ENCODE measurements around the gene KCNK4.

KCNK4 gene

DNA sequence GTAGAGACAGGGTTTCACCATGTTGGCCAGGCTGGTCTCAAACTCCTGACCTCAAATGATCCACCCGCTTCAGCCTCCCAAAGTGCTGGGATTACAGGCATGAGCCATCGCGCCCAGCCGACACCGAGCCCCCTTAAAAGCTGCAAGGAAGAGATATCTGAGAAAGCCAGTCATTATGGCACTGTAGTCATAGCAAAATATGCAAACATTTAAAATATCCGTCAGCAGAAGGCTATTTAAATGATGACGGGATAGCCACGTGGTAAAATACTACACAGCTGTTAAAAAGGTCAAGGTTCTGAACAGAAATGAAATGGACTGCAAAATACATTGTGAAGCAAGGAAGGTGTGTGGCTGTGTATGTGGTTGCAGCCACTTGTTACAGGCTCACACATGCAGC lies 42.5 kb downstream of the KCNK4 start:
- H3K4me3 ChIP-seq (ENCODE audit: low read depth, low read length): no peak overlapping the region
- TF ChIP-seq, protein P1, sequence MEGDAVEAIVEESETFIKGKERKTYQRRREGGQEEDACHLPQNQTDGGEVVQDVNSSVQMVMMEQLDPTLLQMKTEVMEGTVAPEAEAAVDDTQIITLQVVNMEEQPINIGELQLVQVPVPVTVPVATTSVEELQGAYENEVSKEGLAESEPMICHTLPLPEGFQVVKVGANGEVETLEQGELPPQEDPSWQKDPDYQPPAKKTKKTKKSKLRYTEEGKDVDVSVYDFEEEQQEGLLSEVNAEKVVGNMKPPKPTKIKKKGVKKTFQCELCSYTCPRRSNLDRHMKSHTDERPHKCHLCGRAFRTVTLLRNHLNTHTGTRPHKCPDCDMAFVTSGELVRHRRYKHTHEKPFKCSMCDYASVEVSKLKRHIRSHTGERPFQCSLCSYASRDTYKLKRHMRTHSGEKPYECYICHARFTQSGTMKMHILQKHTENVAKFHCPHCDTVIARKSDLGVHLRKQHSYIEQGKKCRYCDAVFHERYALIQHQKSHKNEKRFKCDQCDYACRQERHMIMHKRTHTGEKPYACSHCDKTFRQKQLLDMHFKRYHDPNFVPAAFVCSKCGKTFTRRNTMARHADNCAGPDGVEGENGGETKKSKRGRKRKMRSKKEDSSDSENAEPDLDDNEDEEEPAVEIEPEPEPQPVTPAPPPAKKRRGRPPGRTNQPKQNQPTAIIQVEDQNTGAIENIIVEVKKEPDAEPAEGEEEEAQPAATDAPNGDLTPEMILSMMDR (IDR thresholded peaks at IDR 0.05; ENCODE audit: insufficient read depth, low read length, missing control alignments): no peak
- no peak for DNase-seq (ENCODE audit: low read depth, low spot score)
- CTCF ChIA-PET: interaction anchor here (2.6 to 21.8 kb wide), 5 partner anchors 11 to 129 kb away, joined by 15 to 414 read pairs (median 25); partner anchors contain the start of genes CATSPERZ, ESRRA, PRDX5 and RPS6KA4
- POLR2A ChIA-PET: no interaction called here

DNA sequence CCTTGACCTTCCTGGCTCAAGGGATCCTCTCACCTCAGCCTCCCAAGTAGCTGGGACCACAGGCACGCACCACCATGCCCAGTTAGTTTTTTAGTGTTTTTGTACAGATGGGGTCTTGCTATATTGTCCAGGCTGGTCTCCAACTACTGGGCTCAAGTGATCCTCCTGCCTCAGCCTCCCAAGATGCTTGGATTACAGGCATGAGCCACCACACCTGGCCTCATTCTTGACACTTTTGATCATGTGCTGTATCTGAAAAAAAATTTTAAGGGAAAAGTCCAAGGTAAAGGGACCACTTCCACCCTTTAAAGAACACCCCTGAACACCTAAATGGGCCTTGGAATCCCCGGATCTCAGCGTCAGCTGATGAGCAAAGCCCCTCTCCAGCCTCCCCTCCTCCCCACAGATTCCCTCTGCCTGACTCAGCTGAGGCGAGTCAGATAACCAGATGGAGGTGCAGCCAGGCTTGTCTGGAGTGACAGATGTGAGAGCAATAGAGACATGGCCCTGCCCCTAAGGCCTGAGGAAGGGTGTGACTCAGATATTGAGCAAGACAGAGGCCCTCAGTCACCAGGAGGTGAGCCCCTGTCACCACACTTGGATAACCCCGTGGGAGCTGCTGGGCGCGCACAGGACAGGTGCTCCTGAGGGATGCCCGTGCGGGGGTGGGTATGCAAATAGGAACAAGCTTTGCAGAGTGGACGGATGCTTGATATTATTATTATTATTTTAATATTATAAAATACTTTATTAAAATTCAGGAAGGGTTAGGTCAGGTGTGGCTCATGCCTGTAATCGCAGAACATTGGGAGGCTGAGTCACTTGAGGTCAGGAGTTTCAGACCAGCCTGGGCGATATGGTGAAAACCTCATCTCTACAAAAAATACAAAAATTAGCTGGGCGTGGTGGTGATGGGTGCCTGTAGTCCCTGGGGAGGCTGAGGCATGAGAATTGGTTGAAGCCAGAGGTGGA lies 43.9 kb downstream of the KCNK4 start:
- peak; percentile 58 for DNase-seq (ENCODE audit: low read depth, low spot score)
- ChIA-PET CTCF (interaction anchor here (0.6 to 21.8 kb wide), 5 partner anchors 12 to 318 kb away, joined by 3 to 414 read pairs (median 20); partner anchors contain the start of gene RPS6KA4), POLR2A (no interaction called here)
- H3K4me3 ChIP-seq (ENCODE audit: low read depth, low read length): no peak overlapping the region
- TF ChIP-seq, protein P1 (IDR thresholded peaks at IDR 0.05; ENCODE audit: insufficient read depth, low read length, missing control alignments): no peak

GRCh38 chr11:64337538-64338249 lies 46.6 kb downstream of the KCNK4 start:
- POLR2A ChIA-PET: no interaction called here
- no peak overlapping the region for H3K4me3 ChIP-seq (ENCODE audit: low read depth, low read length)
- DNase-seq (ENCODE audit: low read depth, low spot score): no peak
- CTCF ChIA-PET: interaction anchor here (1.5 to 21.8 kb wide), 4 partner anchors 13 to 37 kb away, joined by 4 to 414 read pairs (median 14); partner anchors contain the start of genes PRDX5, RPS6KA4 and TRMT112
- TF ChIP-seq, protein P1 (IDR thresholded peaks at IDR 0.05; ENCODE audit: insufficient read depth, low read length, missing control alignments): no peak

- TF ChIP-seq, protein P1 (IDR thresholded peaks at IDR 0.05; ENCODE audit: insufficient read depth, low read length, missing control alignments): no peak
- DNase-seq (ENCODE audit: low read depth, low spot score): no peak
- ChIA-PET CTCF (interaction anchor here (1.5 to 21.8 kb wide), 4 partner anchors 12 to 38 kb away, joined by 4 to 414 read pairs (median 14); partner anchors contain the start of genes PRDX5, RPS6KA4 and TRMT112), POLR2A (no interaction called here)
- H3K4me3 ChIP-seq (ENCODE audit: low read depth, low read length): no peak overlapping the region
Measured at GRCh38 chr11:64338716-64339115, 47.6 kb downstream of the KCNK4 start.

DNA sequence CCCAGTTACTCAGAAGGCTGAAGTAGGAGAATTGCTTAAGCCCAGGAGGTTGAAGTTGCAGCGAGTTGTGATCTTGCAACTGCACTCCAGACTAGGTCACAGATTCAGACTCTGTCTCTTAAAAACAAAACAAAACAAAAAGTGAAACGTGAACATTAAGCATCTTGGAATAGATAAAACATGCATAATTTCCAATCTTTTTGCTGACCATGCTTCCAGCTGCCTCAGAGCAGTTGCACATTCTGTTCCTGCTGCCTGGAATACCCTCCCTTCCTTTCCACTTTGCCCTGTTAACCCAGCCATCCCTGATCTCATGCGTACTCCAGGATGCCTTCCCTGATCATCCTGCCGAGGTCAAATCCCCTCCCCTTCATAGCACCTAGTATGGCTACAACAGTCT lies 48.2 kb downstream of the KCNK4 start:
- ChIA-PET CTCF (interaction anchor here (1.5 to 21.8 kb wide), 3 partner anchors 12 to 39 kb away, joined by 4 to 414 read pairs (median 20); partner anchors contain the start of gene RPS6KA4), POLR2A (interaction anchor here (0.6 kb wide), 1 partner anchor 76 kb away, joined by 3 read pairs; no protein-coding TSS in a partner anchor)
- TF ChIP-seq, protein P1 (IDR thresholded peaks at IDR 0.05; ENCODE audit: insufficient read depth, low read length, missing control alignments): no peak
- no peak overlapping the region for H3K4me3 ChIP-seq (ENCODE audit: low read depth, low read length)
- DNase-seq (ENCODE audit: low read depth, low spot score): no peak
